NCI-H524 (cell line): Measurements from ENCODE around the gene RGS5.
"Not testable (repeated sequence)": the region's sequence is repeated elsewhere in the genome, so short reads cannot be mapped to it uniquely, and the experiment has no call there.

Experiments used
- DNase-seq, 2 experiments: peaks; one replicate each; lab custom pipeline; 2025; lab: John Stamatoyannopoulos, UW

Gene RGS5, protein sequence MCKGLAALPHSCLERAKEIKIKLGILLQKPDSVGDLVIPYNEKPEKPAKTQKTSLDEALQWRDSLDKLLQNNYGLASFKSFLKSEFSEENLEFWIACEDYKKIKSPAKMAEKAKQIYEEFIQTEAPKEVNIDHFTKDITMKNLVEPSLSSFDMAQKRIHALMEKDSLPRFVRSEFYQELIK

GRCh38 chr1:163202833-163203451 lies at the start of gene RGS5:
Gene RGS5 (minus strand): TSS chr1:163202916. CDS start chr1:163202835, 81 bp downstream.
- DNase-seq: no peak

DNA sequence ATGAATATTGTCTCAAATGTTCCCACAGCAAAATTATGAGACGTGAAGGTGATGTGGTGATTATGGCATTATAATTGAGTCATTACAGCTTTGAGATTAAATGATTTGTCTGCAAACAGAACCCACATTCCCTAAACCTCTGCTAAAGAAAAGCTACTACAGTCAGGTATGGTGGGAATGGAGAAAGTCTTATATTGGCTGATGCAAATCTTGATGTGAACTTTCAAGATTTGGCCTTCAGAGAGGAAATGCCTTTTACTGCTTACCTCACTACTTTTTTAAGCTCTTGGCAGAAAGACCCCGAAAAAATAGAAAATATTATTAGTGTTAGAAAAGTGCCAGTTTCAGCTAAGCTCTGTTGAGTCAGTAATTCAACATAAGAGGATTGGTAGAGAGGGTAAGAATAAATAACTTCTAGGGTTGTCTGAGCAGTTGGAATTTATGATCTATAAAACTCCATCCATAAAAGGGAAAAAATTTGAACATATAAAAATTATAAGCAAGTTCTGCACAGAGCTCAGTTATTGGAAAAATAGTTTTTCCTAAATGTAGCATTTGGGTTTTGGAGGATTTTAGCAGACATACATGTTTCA lies 47.8 kb upstream of the RGS5 start:
- no peak for DNase-seq

- no peak for DNase-seq
These were observed 45.3 kb upstream of the RGS5 start for GRCh38 chr1:163248064-163248463.

GRCh38 chr1:163244648-163245047 lies 41.9 kb upstream of the RGS5 start:
- not testable (repeated sequence) for DNase-seq

GRCh38 chr1:163241746-163242145 lies 39.0 kb upstream of the RGS5 start:
- no peak for DNase-seq

- DNase-seq: no peak
These were observed 38.0 kb upstream of the RGS5 start for GRCh38 chr1:163240705-163241104.

- not testable (repeated sequence) for DNase-seq
These were observed 30.9 kb upstream of the RGS5 start for GRCh38 chr1:163233643-163234042.

DNA sequence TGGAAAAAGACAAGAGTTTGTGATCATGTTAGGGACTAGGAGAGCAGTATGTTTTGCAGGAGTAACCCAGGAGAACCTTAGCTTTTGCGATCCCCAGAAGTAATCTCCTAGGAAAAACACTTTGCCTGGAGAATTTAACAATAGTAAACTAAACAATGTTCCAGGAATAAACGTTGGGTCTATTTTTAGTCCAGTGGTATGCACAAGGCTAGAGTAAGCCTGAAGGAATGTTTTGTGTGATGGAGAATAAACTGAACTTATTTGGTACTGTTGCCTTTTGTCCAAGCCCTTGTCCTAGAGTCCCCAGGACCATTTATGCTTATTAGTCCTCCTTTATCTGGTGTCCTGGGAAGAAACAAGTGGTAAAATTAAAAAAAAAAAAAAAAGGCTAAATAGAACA lies 28.7 kb upstream of the RGS5 start:
- DNase-seq: no peak

- DNase-seq: no peak
These were observed 28.1 kb upstream of the RGS5 start for GRCh38 chr1:163230827-163231226.

- DNase-seq: not testable (repeated sequence)
These were observed 25.6 kb upstream of the RGS5 start for GRCh38 chr1:163228271-163228670.

GRCh38 chr1:163227126-163227525 lies 24.4 kb upstream of the RGS5 start:
- no peak for DNase-seq

GRCh38 chr1:163213626-163214025 lies 10.9 kb upstream of the RGS5 start:
- DNase-seq: no peak

DNA sequence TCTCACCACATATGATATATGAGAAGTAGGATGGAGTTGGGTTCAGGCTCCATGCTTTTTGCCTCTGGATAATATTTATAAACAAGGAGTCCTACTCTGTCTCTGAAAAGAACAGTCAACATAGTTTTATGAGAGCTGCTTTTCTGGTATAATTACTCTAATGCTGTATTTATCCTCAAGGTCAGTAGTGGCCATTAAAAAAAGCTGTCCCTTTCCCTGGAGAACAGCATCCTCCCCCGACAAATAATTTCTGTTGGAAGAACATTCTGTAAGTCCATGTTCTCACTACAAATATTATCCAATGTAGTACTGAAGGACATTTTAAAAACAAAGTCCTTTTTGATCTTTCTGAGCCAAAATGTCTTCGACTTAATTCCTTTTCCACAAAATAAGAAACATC lies 9.0 kb upstream of the RGS5 start:
- DNase-seq: no peak

- no peak for DNase-seq
These were observed 2.8 kb upstream of the RGS5 start for GRCh38 chr1:163205513-163205912.

DNA sequence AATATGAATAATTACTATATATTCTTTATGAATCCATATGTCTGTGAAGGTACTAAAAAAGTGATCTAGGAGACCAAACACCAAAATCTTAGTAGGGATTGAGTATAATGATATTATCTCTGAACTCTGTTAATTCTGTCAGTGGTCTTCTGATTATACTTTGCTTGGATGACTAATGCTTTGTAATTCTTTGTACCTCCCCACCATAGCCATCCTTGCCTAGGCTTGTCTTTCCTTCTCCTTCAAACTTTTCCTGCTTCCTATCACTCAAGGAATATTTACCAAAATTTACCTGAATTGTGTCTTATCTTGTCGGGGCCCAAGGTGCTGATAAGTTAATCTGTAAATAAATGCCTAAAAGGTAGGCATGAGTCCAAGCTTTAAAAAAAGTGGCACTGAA lies 845 bp upstream of the RGS5 start:
- no peak for DNase-seq

DNA sequence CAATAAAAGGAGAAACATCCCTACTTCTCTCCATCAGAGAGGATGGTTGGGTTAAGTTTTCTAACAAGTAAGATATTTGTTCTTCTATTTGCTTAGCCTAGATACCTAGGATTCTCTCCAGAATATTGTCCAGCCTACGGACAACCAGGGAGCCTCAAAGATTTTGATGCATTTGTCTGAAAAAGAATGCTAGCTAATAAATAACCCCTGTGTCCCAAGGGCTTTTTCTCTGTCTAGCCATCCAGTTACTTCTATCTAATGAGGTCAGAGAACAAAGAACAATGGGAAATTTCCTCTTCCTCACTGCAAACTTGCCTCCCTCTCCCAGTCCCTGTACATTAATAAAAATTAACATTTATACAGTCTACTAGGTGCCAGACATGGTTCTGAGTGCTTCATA lies 810 bp downstream of the RGS5 start:
- no peak for DNase-seq

- no peak for DNase-seq
These were observed 5.7 kb downstream of the RGS5 start for GRCh38 chr1:163197022-163197421.

GRCh38 chr1:163196449-163196787 lies 6.3 kb downstream of the RGS5 start:
- DNase-seq: no peak

DNA sequence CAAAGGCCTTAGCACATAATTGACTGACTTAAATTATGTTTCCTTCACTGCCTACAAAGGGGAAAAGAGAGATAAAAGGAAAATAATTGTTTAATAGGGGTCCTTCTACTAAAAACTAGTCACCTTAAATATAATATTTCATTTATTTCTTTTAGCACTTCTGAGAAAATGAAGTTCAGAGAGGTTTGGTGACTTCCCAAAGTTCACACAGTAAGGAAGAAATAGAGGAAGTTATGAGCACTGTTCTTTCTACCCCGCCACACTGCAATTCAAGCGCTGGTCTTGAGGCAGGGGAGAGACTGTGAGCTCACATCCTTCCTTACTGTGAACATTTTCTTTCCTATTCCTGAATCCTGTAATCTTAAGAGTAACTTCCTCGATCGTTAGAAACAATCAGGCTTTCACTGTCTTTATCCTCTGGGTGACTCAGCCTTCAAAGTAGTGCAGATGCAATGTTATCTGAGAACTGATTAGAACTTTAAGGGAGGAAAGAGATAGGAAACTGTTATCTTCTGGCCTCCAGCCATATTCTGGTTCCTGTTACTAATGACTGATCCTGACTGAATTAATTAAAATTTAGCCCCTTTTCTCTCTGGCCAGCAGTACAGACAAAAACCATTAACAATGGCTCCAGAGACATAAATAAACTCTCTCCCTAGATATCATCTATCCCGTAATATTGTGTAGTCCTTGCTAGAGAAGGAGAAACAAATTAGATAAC lies 6.8 kb downstream of the RGS5 start:
- no peak for DNase-seq

GRCh38 chr1:163191301-163191700 lies 11.4 kb downstream of the RGS5 start:
- no peak for DNase-seq

DNA sequence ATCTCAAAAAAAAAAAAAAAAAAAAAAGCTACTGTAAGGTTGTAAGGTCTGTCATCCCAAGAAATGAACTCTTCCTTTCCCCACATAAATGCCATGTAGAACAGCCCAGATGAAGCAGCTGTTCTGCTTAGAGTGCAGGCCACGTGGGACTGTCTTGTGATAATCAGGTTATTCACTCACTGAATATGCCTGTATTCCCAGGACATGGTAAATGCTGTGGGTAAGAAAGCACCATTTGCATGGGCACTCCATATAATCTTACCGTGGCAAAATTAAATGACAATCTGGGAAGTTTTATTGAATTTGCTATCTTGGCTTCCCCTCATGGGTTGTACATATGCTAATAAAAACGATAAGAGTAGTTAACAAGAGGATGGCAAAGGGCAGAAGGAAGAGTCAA lies 13.8 kb downstream of the RGS5 start:
- DNase-seq: peak in 1 of 2 experiments; percentile 66

DNA sequence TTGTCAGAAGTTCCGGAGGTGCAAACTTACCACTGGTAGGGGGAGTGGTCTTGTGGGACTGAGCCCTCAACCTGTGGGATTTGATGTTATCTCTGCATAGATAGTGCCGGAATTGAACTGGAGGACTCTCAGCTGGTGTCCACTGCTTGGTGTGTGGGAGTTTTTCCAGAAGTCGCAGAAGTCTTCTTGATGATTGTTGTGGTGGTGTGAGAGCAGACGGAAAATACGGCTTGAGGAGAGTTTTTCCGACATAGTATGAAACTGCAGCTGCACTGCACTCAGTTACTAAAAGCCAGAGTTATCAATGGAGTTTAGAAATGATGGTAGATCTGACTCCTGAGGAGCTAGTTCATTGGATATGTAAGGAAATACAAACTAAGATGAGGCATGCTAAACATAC lies 14.9 kb downstream of the RGS5 start:
- DNase-seq: no peak

DNA sequence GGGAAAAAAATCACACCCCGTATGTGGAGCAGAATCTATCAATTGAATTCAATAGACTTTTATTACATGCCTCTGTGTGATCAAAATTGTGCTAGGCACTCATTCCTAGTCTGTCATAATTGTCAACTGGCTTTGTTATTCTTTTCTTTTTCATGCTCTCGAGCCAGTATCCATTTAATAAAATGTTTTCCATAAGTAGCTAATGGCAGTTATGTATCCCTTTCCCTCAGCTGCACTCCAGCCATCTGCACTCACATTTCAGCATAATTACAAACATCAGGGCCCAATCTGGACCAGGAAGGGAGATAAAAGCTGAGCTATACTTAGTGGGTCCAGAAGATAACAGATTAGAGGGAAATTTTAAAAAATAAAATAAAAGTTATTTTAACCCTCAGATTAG lies 15.9 kb downstream of the RGS5 start:
- DNase-seq: peak; percentile 43 to 72
